H1 (cell line): Measurements from ENCODE around the gene DGKZ. TPM values are rescaled to one million over a fixed set of nuclear protein-coding genes. Genes with fewer than 3 reads are reported as not detected.
A peak's percentile ranks its signal among the peaks of the same experiment; 100 is the strongest.

Source experiments
- BACH1 ChIP-seq: IDR thresholded peaks from 2 replicates; pipeline ENCODE4 v1.6.1; 2012; ENCODE audit warnings: low read length, improper control_type of control experiment
- CREB1 ChIP-seq: IDR thresholded peaks from 2 replicates; pipeline ENCODE4 v1.6.1; 2012; ENCODE audit warnings: inconsistent platforms
- SIN3A ChIP-seq, 2 experiments: IDR thresholded peaks in 1 of 2; conservative IDR thresholded peaks in 1 of 2; 2 replicates each; pipeline ENCODE4 v1.6.1; 2011 to 2012; ENCODE audit warnings: low read length in 2 of 2, improper control_type of control experiment in 1 of 2, low read depth in 1 of 2, mild to moderate bottlenecking in 1 of 2
- polyA plus RNA-seq, 7 experiments: library from polyadenylated mRNA; depleted of rRNA in 3 of 7; stranded (reverse) in 5 of 7; unstranded in 2 of 7; fragments of >200 nt in 5 of 7; fragments of 200-250 nt in 2 of 7; gene quantifications; 1 replicate in 5 of 7; 2 replicates in 1 of 7; 4 replicates in 1 of 7; pipeline versions ENCODE4 v1.2.1 to v1.2.3, GENCODE V29; 2011 to 2013; ENCODE audit warnings: missing spikeins in 2 of 7, mixed read lengths in 2 of 7
- total RNA-seq: library from RNA; stranded (reverse); fragmentation: NEBNext Ultra II Directional; extraction: Animal tissue kit (Norgen Biotek cat#: 25700); gene quantifications from 2 replicates; pipeline ENCODE4 v1.2.1, GENCODE V29; 2021

The DGKZ gene
- total and polyA plus RNA-seq, 2 of the 8 experiments (the other 6 are each of a cell fraction or from before 2014, with no cell fraction given): 84.4 to 184 TPM

- TF ChIP-seq CREB1 (0 out of 2 replicates have a peak, but pooled peaks have one; percentile 30), BACH1 (no peak), SIN3A (conservative IDR thresholded peaks at IDR 0.05 in 1 of 2, IDR thresholded peaks at IDR 0.05 in 1 of 2; ENCODE audit: low read depth in 1 of 2, low read length in 2 of 2) (peak in 1 of 2 experiments; percentile 52; a peak in 1 of 4 replicates)
These were observed 32.1 kb upstream of the DGKZ start (continued) for GRCh38 chr11:46315033-46315738.
